PC-3 (cell line): ENCODE measurements around the gene BIN2.

ENCODE experiments used
- CTCF ChIP-seq: fragments of 300-600 bp; sonication (generic); conservative IDR thresholded peaks from 2 replicates; pipeline ENCODE4 v1.5.1; 2017; ENCODE audit warnings: antibody characterized with exemption, low read depth, mild to moderate bottlenecking, low read length
- EZH2 ChIP-seq: fragments of 300-600 bp; sonication (generic); IDR thresholded peaks from one replicate; pipeline ENCODE4 v1.6.1; 2017; ENCODE audit warnings: antibody characterized with exemption, mild to moderate bottlenecking, low read length; ENCODE audit not compliant: unreplicated experiment
- EZH2phosphoT487 ChIP-seq: fragments of 300-600 bp; sonication (generic); IDR thresholded peaks from 2 replicates; pipeline ENCODE4 v1.6.1; 2018; ENCODE audit warnings: mild to moderate bottlenecking, antibody characterized with exemption, low read length, borderline replicate concordance

DNA sequence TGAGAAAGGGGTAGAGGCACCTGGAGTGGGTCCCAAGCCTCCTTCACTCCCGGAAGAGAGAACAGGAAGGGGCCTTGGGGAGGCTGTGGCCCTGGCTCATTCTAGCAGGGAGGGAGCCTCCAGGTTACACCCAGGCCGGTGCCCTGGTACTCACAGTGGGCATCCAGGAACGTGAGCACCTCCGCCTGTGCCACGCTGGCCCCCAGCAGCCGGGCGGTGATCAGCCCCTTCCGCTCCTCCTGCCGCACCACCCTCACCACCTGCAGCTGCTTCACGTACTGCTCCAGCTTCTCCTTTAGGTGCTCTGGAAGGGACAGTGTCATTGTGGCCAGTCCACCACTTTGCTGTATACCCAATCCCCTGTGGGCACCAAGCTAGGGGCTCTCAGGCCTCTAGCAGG is 41.3 kb upstream of the BIN2 start:
- TF ChIP-seq CTCF (no peak), EZH2phosphoT487 (no peak), EZH2 (no peak)
